ENCODE data around the gene TK2. TPM values are rescaled to one million over a fixed set of nuclear protein-coding genes. Genes with fewer than 3 reads are reported as not detected.

Gene TK2
- total and polyA plus RNA-seq, 9 of the 15 experiments (the other 6 are each of a cell fraction or from before 2014, with no cell fraction given) = 1.1 to 10.2 (median 5.3) TPM

DNA sequence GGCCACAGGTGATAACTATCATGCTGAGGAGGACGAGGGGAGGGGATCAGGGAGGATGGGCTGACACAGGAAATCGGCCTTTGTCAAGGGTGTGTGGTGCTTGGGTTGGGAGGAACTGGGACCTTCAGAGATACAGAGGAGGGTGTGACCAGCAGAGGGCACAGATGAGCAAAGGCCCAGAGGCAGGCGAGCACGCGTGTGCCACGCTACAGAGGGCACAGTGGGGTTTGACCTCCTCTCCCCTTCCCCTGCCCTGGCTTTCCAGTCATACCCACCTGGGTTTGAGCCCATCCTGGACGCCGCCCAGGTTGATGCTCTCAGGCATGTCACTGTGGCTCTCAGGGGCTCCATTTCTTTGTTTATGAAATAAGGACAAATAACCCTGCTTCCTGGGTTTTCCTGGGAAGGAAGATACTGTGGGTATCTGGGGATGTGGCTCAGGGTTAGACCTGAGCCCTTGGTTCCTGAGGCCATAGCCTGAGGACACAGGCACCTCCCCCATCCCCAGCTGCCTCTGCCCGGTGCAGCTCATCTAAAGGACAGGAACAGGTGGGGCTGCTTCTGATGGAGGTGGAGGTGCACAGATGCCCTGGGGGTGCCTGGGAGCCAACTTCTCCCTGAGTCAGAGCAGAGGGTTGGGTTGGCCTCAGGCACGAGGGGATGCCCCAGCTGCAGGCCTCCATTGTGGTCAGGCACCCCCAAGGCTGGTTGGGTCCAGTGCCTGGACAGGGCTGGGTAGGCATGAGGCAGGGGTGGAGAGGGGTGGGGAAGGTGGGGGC lies 71.0 kb downstream of the TK2 start (continued):
- TF ChIP-seq, protein P1, sequence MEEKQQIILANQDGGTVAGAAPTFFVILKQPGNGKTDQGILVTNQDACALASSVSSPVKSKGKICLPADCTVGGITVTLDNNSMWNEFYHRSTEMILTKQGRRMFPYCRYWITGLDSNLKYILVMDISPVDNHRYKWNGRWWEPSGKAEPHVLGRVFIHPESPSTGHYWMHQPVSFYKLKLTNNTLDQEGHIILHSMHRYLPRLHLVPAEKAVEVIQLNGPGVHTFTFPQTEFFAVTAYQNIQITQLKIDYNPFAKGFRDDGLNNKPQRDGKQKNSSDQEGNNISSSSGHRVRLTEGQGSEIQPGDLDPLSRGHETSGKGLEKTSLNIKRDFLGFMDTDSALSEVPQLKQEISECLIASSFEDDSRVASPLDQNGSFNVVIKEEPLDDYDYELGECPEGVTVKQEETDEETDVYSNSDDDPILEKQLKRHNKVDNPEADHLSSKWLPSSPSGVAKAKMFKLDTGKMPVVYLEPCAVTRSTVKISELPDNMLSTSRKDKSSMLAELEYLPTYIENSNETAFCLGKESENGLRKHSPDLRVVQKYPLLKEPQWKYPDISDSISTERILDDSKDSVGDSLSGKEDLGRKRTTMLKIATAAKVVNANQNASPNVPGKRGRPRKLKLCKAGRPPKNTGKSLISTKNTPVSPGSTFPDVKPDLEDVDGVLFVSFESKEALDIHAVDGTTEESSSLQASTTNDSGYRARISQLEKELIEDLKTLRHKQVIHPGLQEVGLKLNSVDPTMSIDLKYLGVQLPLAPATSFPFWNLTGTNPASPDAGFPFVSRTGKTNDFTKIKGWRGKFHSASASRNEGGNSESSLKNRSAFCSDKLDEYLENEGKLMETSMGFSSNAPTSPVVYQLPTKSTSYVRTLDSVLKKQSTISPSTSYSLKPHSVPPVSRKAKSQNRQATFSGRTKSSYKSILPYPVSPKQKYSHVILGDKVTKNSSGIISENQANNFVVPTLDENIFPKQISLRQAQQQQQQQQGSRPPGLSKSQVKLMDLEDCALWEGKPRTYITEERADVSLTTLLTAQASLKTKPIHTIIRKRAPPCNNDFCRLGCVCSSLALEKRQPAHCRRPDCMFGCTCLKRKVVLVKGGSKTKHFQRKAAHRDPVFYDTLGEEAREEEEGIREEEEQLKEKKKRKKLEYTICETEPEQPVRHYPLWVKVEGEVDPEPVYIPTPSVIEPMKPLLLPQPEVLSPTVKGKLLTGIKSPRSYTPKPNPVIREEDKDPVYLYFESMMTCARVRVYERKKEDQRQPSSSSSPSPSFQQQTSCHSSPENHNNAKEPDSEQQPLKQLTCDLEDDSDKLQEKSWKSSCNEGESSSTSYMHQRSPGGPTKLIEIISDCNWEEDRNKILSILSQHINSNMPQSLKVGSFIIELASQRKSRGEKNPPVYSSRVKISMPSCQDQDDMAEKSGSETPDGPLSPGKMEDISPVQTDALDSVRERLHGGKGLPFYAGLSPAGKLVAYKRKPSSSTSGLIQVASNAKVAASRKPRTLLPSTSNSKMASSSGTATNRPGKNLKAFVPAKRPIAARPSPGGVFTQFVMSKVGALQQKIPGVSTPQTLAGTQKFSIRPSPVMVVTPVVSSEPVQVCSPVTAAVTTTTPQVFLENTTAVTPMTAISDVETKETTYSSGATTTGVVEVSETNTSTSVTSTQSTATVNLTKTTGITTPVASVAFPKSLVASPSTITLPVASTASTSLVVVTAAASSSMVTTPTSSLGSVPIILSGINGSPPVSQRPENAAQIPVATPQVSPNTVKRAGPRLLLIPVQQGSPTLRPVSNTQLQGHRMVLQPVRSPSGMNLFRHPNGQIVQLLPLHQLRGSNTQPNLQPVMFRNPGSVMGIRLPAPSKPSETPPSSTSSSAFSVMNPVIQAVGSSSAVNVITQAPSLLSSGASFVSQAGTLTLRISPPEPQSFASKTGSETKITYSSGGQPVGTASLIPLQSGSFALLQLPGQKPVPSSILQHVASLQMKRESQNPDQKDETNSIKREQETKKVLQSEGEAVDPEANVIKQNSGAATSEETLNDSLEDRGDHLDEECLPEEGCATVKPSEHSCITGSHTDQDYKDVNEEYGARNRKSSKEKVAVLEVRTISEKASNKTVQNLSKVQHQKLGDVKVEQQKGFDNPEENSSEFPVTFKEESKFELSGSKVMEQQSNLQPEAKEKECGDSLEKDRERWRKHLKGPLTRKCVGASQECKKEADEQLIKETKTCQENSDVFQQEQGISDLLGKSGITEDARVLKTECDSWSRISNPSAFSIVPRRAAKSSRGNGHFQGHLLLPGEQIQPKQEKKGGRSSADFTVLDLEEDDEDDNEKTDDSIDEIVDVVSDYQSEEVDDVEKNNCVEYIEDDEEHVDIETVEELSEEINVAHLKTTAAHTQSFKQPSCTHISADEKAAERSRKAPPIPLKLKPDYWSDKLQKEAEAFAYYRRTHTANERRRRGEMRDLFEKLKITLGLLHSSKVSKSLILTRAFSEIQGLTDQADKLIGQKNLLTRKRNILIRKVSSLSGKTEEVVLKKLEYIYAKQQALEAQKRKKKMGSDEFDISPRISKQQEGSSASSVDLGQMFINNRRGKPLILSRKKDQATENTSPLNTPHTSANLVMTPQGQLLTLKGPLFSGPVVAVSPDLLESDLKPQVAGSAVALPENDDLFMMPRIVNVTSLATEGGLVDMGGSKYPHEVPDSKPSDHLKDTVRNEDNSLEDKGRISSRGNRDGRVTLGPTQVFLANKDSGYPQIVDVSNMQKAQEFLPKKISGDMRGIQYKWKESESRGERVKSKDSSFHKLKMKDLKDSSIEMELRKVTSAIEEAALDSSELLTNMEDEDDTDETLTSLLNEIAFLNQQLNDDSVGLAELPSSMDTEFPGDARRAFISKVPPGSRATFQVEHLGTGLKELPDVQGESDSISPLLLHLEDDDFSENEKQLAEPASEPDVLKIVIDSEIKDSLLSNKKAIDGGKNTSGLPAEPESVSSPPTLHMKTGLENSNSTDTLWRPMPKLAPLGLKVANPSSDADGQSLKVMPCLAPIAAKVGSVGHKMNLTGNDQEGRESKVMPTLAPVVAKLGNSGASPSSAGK (IDR thresholded peaks at IDR 0.05) = peak; percentile 47; the same call in 1 of the 2 replicates
- no peak for TF ChIP-seq SLC30A9 (CRISPR knock-in tag; IDR thresholded peaks at IDR 0.05)
- no peak for TF ChIP-seq YBX1 (IDR thresholded peaks at IDR 0.05)
- no peak for TF ChIP-seq RBFOX2 (IDR thresholded peaks at IDR 0.05; ENCODE audit: low read depth, low read length)
